OCI-LY1 (cell line): ENCODE results near the gene CYTH3.

Source experiments
- H2AFZ ChIP-seq: fragments of 200-600 bp; sonication (generic), shearing (Covaris generic); 2 replicates; pipeline ENCODE4 v1.6.0; 2014; ENCODE audit warnings: antibody characterized with exemption, mild to moderate bottlenecking, low read length
- H3F3A ChIP-seq: fragments of 200-600 bp; sonication (generic), shearing (Covaris generic); 2 replicates; pipeline ENCODE4 v1.6.0; 2014; ENCODE audit warnings: mild to moderate bottlenecking, antibody characterized with exemption, low read length, moderate library complexity; ENCODE audit not compliant: insufficient read depth
- H3K27ac ChIP-seq: fragments of 200-600 bp; sonication (generic); 2 replicates; pipeline ENCODE4 v1.5.1; 2014; ENCODE audit warnings: low read length, mixed run types, mild to moderate bottlenecking, low read depth; ENCODE audit not compliant: poor library complexity, severe bottlenecking
- H3K27me3 ChIP-seq: fragments of 200-600 bp; sonication (generic); 2 replicates; pipeline ENCODE4 v1.6.0; 2014; ENCODE audit warnings: antibody characterized with exemption, mild to moderate bottlenecking, low read length, moderate library complexity; ENCODE audit not compliant: insufficient read depth
- H3K36me3 ChIP-seq: fragments of 200-600 bp; sonication (generic); 2 replicates; pipeline ENCODE4 v1.6.1; 2014; ENCODE audit warnings: mild to moderate bottlenecking, antibody characterized with exemption, low read length, moderate library complexity, mixed read lengths; ENCODE audit not compliant: insufficient read depth
- H3K4me1 ChIP-seq: fragments of 200-600 bp; sonication (generic); 2 replicates; pipeline ENCODE4 v1.5.1; 2014; ENCODE audit warnings: mild to moderate bottlenecking, low read length, moderate library complexity; ENCODE audit not compliant: insufficient read depth, severe bottlenecking
- H3K4me2 ChIP-seq: fragments of 200-600 bp; sonication (generic), shearing (Covaris generic); 2 replicates; pipeline ENCODE4 v1.6.1; 2014; ENCODE audit warnings: low read length
- H3K4me3 ChIP-seq: fragments of 200-600 bp; sonication (generic); 2 replicates; pipeline ENCODE4 v1.5.1; 2014; ENCODE audit warnings: low read length, low read depth, mild to moderate bottlenecking, mixed read lengths; ENCODE audit not compliant: poor library complexity, severe bottlenecking
- H3K79me2 ChIP-seq: fragments of 200-600 bp; shearing (Covaris generic); 2 replicates; pipeline ENCODE4 v1.6.1; 2016; ENCODE audit warnings: mixed run types, low read length, mixed read lengths; ENCODE audit not compliant: insufficient read depth
- H3K9ac ChIP-seq: fragments of 200-600 bp; sonication (generic), shearing (Covaris generic); 2 replicates; pipeline ENCODE4 v1.6.1; 2014; ENCODE audit warnings: mild to moderate bottlenecking, low read length, mixed read lengths
- H3K9me2 ChIP-seq: fragments of 200-600 bp; sonication (generic), shearing (Covaris generic); 2 replicates; pipeline ENCODE4 v1.6.1; 2014; ENCODE audit warnings: low read depth, mild to moderate bottlenecking, low read length, mixed read lengths
- H3K9me3 ChIP-seq: fragments of 200-600 bp; shearing (Covaris generic); 2 replicates; pipeline ENCODE4 v1.6.1; 2014; ENCODE audit warnings: low read length, mixed read lengths
- H4K20me1 ChIP-seq: fragments of 200-600 bp; sonication (generic), shearing (Covaris generic); 2 replicates; pipeline ENCODE4 v1.6.0; 2016; ENCODE audit warnings: mild to moderate bottlenecking, low read length; ENCODE audit not compliant: insufficient read depth
- EZH2 ChIP-seq: fragments of 200-600 bp; sonication (generic), shearing (Covaris generic); IDR thresholded peaks from 2 replicates; pipeline ENCODE4 v1.8.0; 2017; ENCODE audit warnings: borderline replicate concordance, mixed run types, mild to moderate bottlenecking, antibody characterized with exemption, low read length, moderate library complexity, mixed read lengths
- TF ChIP-seq, protein P1 (sequence below): fragments of 200-600 bp; sonication (generic), shearing (Covaris generic); IDR thresholded peaks from 2 replicates; pipeline ENCODE4 v1.5.1; 2017; ENCODE audit warnings: mild to moderate bottlenecking, antibody characterized with exemption, low read length, moderate library complexity, mixed read lengths

CYTH3 gene

DNA sequence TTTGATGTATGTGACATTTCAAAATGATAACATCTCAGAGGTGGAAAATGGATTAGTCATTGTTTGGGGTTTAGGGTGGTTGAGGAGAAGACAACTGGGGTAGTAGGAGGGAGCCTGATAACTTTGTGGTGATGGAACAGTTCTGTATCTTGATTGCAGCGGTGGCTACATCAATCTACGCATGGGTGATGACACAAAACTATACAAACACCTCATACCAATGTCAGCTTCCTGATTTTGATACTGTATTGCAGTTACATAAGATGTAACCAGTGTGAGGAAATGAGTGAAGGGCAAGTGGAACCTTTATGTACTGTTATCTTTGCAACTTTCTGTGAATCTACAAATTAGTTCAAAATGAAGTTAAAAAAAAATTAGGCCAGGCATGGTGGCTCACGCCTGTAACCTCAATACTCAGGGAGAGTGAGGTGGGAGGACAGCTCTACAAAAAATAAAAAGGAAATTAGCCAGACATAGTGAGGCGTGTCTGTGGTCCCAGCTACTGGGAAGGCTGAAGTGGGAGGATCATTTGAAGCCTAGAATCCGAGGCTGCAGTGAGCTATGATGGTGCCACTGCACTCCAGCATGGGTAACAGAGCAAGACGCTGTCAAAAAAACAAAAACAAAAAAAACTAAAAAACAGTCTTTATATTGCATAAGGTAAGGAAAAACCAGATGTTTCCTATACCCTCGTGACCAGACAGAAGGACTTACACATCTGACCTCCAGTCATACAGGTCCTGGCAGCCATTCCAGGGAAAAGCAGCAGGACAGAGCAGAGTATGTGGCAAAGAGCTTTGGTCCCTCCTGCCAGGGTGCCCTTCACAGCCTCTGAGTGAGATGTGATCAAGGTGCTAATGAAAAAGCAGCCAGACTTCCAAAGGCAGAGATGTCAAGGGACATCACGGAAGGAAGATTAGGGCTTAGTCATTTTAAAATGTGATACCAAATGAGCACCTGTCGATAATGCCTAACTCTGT lies 50.8 kb downstream of the CYTH3 start:
- Histone ChIP-seq H3K36me3 (no peaks in the 10 kb centered on the region), H3F3A (no peaks in the 10 kb centered on the region), H3K27me3 (no peaks in the 10 kb centered on the region), H3K4me1 (no peaks in the 10 kb centered on the region), H4K20me1 (no peaks in the 10 kb centered on the region), H3K4me3 (no peak overlapping the region), H2AFZ (no peak overlapping the region), H3K9me3 (no peaks in the 10 kb centered on the region), H3K4me2 (no peak overlapping the region), H3K9ac (no peak overlapping the region), H3K9me2 (no peaks in the 10 kb centered on the region), H3K27ac (no peak overlapping the region), H3K79me2 (no peaks in the 10 kb centered on the region)
- TF ChIP-seq, protein P1, sequence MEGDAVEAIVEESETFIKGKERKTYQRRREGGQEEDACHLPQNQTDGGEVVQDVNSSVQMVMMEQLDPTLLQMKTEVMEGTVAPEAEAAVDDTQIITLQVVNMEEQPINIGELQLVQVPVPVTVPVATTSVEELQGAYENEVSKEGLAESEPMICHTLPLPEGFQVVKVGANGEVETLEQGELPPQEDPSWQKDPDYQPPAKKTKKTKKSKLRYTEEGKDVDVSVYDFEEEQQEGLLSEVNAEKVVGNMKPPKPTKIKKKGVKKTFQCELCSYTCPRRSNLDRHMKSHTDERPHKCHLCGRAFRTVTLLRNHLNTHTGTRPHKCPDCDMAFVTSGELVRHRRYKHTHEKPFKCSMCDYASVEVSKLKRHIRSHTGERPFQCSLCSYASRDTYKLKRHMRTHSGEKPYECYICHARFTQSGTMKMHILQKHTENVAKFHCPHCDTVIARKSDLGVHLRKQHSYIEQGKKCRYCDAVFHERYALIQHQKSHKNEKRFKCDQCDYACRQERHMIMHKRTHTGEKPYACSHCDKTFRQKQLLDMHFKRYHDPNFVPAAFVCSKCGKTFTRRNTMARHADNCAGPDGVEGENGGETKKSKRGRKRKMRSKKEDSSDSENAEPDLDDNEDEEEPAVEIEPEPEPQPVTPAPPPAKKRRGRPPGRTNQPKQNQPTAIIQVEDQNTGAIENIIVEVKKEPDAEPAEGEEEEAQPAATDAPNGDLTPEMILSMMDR = no peak
- no peak for TF ChIP-seq EZH2

DNA sequence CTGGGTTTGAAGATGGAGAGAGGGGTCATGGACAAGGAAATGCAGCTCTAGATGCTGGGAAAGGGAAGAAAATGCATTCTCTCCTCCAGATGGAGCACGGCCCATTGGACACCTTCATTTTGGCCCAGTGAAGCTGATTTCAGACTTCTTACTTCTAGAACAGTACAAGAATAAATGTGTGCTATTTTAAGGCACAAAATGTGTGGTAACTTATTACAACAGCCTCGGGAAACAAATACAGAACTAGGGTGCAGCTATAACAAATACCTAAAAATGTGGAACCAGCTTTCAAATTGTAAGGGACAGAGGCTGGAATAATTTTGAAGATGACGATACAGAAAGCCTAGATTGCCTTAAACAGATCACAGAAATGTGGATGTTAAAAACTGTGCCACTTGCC lies 54.1 kb downstream of the CYTH3 start:
- H3K27ac ChIP-seq = no peak overlapping the region
- no peaks in the 10 kb centered on the region for H3K36me3 ChIP-seq
- H3K9ac ChIP-seq = no peak overlapping the region
- H3K27me3 ChIP-seq = no peaks in the 10 kb centered on the region
- no peaks in the 10 kb centered on the region for H3K9me2 ChIP-seq
- no peaks in the 10 kb centered on the region for H3K79me2 ChIP-seq
- no peak overlapping the region for H3K4me2 ChIP-seq
- H3F3A ChIP-seq = no peaks in the 10 kb centered on the region
- H4K20me1 ChIP-seq = no peaks in the 10 kb centered on the region
- H3K9me3 ChIP-seq = no peaks in the 10 kb centered on the region
- TF ChIP-seq, protein P1 = no peak
- no peak for TF ChIP-seq EZH2
- H3K4me3 ChIP-seq = no peak overlapping the region
- no peak overlapping the region for H2AFZ ChIP-seq
- H3K4me1 ChIP-seq = no peaks in the 10 kb centered on the region

DNA sequence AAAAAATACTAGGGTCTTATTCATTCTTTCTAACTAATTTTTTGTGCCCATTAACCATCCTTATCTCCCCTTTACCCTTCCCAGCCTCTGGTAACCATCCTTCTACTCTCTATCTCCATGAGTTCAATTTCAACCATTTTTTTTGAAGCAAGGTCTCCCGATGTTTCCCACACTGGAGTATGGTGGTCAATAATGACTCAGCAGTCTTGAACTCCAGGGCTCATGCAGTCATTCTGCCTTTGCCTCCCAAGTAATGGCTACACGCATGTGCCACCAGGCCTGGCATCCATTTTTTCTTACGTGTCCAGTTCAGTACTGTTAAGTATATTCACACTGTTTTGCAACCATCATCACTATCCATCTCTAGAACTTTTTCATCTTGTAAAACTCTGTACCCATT lies 60.4 kb downstream of the CYTH3 start:
- no peak overlapping the region for H3K4me2 ChIP-seq
- H3K9me2 ChIP-seq = no peaks in the 10 kb centered on the region
- no peaks in the 10 kb centered on the region for H3K9me3 ChIP-seq
- H3K4me3 ChIP-seq = no peak overlapping the region
- no peaks in the 10 kb centered on the region for H3F3A ChIP-seq
- no peaks in the 10 kb centered on the region for H3K36me3 ChIP-seq
- H2AFZ ChIP-seq = no peak overlapping the region
- no peak overlapping the region for H3K9ac ChIP-seq
- H4K20me1 ChIP-seq = no peaks in the 10 kb centered on the region
- no peaks in the 10 kb centered on the region for H3K79me2 ChIP-seq
- H3K27me3 ChIP-seq = no peaks in the 10 kb centered on the region
- TF ChIP-seq, protein P1 = no peak
- no peak for TF ChIP-seq EZH2
- H3K27ac ChIP-seq = no peak overlapping the region
- no peaks in the 10 kb centered on the region for H3K4me1 ChIP-seq
